GM19397 (cell line): ENCODE measurements around the gene PAQR7.
A peak's percentile ranks its signal among the peaks of the same experiment; 100 is the strongest.

ENCODE experiments used
- ATAC-seq: cut with Tn5 transposase; IDR thresholded peaks from one replicate; pipeline ENCODE4 v1.9.1; 2021; ENCODE audit warnings: mild to moderate bottlenecking, moderate library complexity; ENCODE audit not compliant: unreplicated experiment

PAQR7 gene

GRCh38 chr1:25819491-25820246 lies 55.8 kb downstream of the PAQR7 start, which contains the start of gene MTFR1L:
MTFR1L (plus strand) TSS chr1:25819954; CDS start chr1:25823105, 3,151 bp downstream.
- peak; percentile 86 for ATAC-seq

DNA sequence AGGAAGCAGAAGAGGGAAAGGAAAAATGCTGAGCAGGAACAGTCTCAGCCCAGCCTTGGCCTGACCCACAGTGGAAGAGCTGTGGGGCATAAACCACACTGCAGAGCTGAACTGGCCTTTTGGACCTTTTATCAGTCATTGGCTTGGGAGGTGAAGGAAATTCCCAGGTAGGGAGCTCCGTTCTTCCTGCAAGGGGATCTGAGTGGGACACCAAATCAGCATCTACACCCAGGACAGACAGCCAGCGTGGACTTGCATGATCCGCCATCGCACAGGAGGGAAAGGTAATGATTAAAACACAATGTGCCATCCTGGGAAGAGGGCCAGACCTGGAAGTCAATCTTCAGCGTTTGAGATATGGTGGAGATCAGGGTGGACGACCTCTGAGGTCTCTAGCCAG lies 56.9 kb downstream of the PAQR7 start:
- ATAC-seq, result no peak

GRCh38 chr1:25817840-25818501 lies 57.5 kb downstream of the PAQR7 start:
- no peak for ATAC-seq

- no peak for ATAC-seq
Observed at GRCh38 chr1:25816112-25816718, 59.3 kb downstream of the PAQR7 start.

GRCh38 chr1:25815208-25816111 lies 60.0 kb downstream of the PAQR7 start:
- ATAC-seq, result no peak

GRCh38 chr1:25814549-25815087 lies 60.9 kb downstream of the PAQR7 start:
- no peak for ATAC-seq

- ATAC-seq, result no peak
Observed at GRCh38 chr1:25813734-25814471, 61.6 kb downstream of the PAQR7 start.

DNA sequence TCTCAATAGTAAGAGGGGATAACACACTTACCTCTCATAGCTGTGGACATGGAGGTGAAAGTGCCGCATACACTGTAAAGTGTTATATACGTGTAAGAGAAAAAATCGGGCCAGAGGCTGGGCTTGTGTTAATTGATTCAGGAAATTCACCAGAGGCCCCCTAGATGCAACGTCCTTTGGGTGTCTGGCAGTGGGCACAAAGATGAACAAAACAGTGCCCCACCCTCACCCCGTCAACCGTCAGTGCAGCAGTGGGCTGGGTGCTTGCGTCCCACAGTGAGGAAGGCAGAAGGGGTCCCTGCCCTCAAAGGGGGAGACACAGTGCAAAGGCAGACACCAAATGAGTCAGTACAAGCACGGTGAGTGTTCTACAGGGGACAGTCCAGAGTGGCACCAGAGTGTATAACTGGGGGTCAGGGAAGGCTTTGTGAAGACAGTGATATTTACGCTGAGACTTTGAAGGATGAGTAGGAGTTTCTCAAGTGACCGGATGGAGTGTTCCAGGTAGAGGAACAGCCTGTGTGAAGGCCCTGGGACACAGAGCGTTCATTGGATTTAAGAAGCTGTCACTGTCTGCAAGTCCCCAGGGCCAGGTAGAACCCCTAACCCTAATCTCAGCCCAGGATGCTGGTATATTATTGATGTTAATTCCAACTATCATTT lies 62.3 kb downstream of the PAQR7 start:
- no peak for ATAC-seq
